K562 (cell line): Measurements from ENCODE around the gene KCTD7.

Source experiments
- ADNP ChIP-seq: fragments of 200-800 bp; sonication (Bioruptor generic); IDR thresholded peaks from 2 replicates; pipeline ENCODE4 v1.6.1; 2016; ENCODE audit warnings: missing genetic modification characterization, missing compliant biosample characterization
- CC2D1A ChIP-seq: fragments of 450-650 bp; IDR thresholded peaks from 2 replicates; pipeline ENCODE4 v1.6.1; 2017; ENCODE audit warnings: mild to moderate bottlenecking
- CHD4 ChIP-seq: fragments of 200-600 bp; sonication (generic); IDR thresholded peaks from 3 replicates; pipeline ENCODE4 v1.6.1; 2012; ENCODE audit warnings: low read depth, mild to moderate bottlenecking, mixed read lengths, low read length, inconsistent platforms; ENCODE audit not compliant: insufficient read depth, insufficient replicate concordance, poor library complexity, severe bottlenecking
- CTCF ChIP-seq, 3 experiments: IDR thresholded peaks in 2 of 3; conservative IDR thresholded peaks in 1 of 3; 2 replicates each; pipeline ENCODE4 v1.5.1; 2011 to 2012; ENCODE audit warnings: low read length in 3 of 3, mild to moderate bottlenecking in 3 of 3, control low read depth in 2 of 3, improper control_type of control experiment in 1 of 3, inconsistent platforms in 1 of 3, low read depth in 1 of 3, mixed read lengths in 1 of 3, moderate library complexity in 1 of 3; ENCODE audit not compliant: insufficient read depth in 2 of 3
- DACH1 ChIP-seq: fragments of 450-650 bp; IDR thresholded peaks from 2 replicates; pipeline ENCODE4 v1.6.1; 2018; ENCODE audit not compliant: partially characterized antibody
- EP300 ChIP-seq: IDR thresholded peaks from 2 replicates; pipeline ENCODE4 v1.6.1; 2012; ENCODE audit warnings: low read length, improper control_type of control experiment
- JUN ChIP-seq, 2 experiments: sonication (generic) in 1 of 2; formaldehyde crosslinking in 1 of 2; IDR thresholded peaks; 2 replicates each; pipeline versions ENCODE4 v1.6.1 to v1.8.0; 2012 to 2022; ENCODE audit warnings: borderline replicate concordance in 2 of 2, mild to moderate bottlenecking in 2 of 2, improper control_type of control experiment in 1 of 2, low read depth in 1 of 2, low read length in 1 of 2, missing genetic modification reagents in 1 of 2
- PHF21A ChIP-seq: fragments of 450-650 bp; IDR thresholded peaks from 2 replicates; pipeline ENCODE4 v1.6.1; 2017; ENCODE audit warnings: low read depth, borderline replicate concordance
- PHF8 ChIP-seq: fragments of 200-600 bp; sonication (generic); IDR thresholded peaks from 2 replicates; pipeline ENCODE4 v1.6.1; 2012; ENCODE audit warnings: mixed run types, mild to moderate bottlenecking, inconsistent platforms, low read length, moderate library complexity, borderline replicate concordance
- POLR2A ChIP-seq: fragments of 450-650 bp; conservative IDR thresholded peaks from 2 replicates; pipeline ENCODE4 v1.6.1; 2016
- RNF2 ChIP-seq: sonication (generic); IDR thresholded peaks from 2 replicates; pipeline ENCODE4 v1.6.1; 2016
- TAL1 ChIP-seq: fragments of 450-650 bp; IDR thresholded peaks from 2 replicates; pipeline ENCODE4 v1.6.1; 2016; ENCODE audit warnings: mild to moderate bottlenecking
- ZNF282 ChIP-seq: sonication (generic); formaldehyde crosslinking; IDR thresholded peaks from 2 replicates; pipeline ENCODE4 v1.8.1; 2023; ENCODE audit warnings: missing genetic modification reagents
- ZNF639 ChIP-seq, 2 experiments: fragments of 200-800 bp in 1 of 2; sonication (Bioruptor generic) in 1 of 2; sonication (generic) in 1 of 2; formaldehyde crosslinking in 1 of 2; IDR thresholded peaks in 1 of 2; conservative IDR thresholded peaks in 1 of 2; 2 replicates each; pipeline versions ENCODE4 v1.5.0 to v1.6.1; 2016 to 2020; ENCODE audit warnings: missing compliant biosample characterization in 1 of 2, missing genetic modification characterization in 1 of 2, missing genetic modification reagents in 1 of 2

GRCh38 chr7:66693331-66693730 lies 64.7 kb downstream of the KCTD7 start:
- no peak for TF ChIP-seq ZNF282 (CRISPR knock-in tag)
- no peak for TF ChIP-seq DACH1
- TF ChIP-seq ADNP (tag) = no peak
- TF ChIP-seq EP300 = no peak
- TF ChIP-seq CHD4 = no peak
- no peak for TF ChIP-seq JUN (IDR thresholded peaks at IDR 0.05; ENCODE audit: borderline replicate concordance, low read depth, low read length)
- no peak for TF ChIP-seq JUN (CRISPR knock-in tag; IDR thresholded peaks at IDR 0.05; ENCODE audit: borderline replicate concordance)
- TF ChIP-seq RNF2 = no peak
- no peak for TF ChIP-seq POLR2A
- no peak for TF ChIP-seq PHF21A
- TF ChIP-seq TAL1 = no peak
- TF ChIP-seq CTCF (IDR thresholded peaks at IDR 0.05 in 2 of 3, conservative IDR thresholded peaks at IDR 0.05 in 1 of 3; ENCODE audit: insufficient read depth in 2 of 3, low read depth in 1 of 3, low read length in 3 of 3) = no peak
- no peak for TF ChIP-seq ZNF639 (CRISPR knock-in tag; conservative IDR thresholded peaks at IDR 0.05 in 1 of 2, IDR thresholded peaks at IDR 0.05 in 1 of 2)
- TF ChIP-seq PHF8 = no peak
- TF ChIP-seq CC2D1A = no peak
